K562 (cell line): ENCODE data around the gene KRTAP15-1. TPM values are rescaled to one million over a fixed set of nuclear protein-coding genes. Genes with fewer than 3 reads are reported as not detected.

Source experiments
- ATAC-seq: fragments of 200-7000 bp; cut with Tn5 transposase; 3 replicates; pipeline ENCODE4 v1.9.1; 2020; ENCODE audit warnings: moderate library complexity
- BruUV-seq: library from RNA; stranded (reverse); fragments of 400-500 nt; replicated peaks from 2 replicates; lab custom pipeline; 2021; lab: Mats Ljungman, UMichigan
- CTCF ChIA-PET: fragments of 300-600 bp; formaldehyde crosslinking; extraction: SDS; loops from one replicate; lab custom pipeline; 2021; ENCODE audit warnings: low intra/inter-chr PET ratio; lab: Yijun Ruan, JAX
- POLR2A ChIA-PET: fragments of 300-600, 350-650 bp; sonication (Branson Sonifier 250); formaldehyde crosslinking; extraction: SDS; loops from one replicate; lab custom pipeline; 2021; ENCODE audit warnings: antibody characterized with exemption, inconsistent platforms; lab: Yijun Ruan, JAX
- DNase-seq, 4 experiments: peaks; one replicate each; pipeline versions ENCODE4 v3.0.0 to v3.0.0-alpha.2; 2011 to 2018; ENCODE audit warnings: low spot score in 3 of 4, mixed read lengths in 3 of 4; ENCODE audit errors: extremely low read depth in 1 of 4
- FAIRE-seq: peaks from 2 replicates; lab custom pipeline; 2011; peaks lifted over from hg19 to GRCh38; lab: Jason Lieb, UNC
- H2AFZ ChIP-seq: 2 replicates; pipeline ENCODE4 v1.6.0; 2011; ENCODE audit warnings: low read depth, low read length, control low read depth, inconsistent platforms
- H3K27ac ChIP-seq: fragments of 200-600 bp; 3 replicates; pipeline ENCODE4 v1.8.0; 2011; ENCODE audit warnings: low read depth, mild to moderate bottlenecking, control low read depth, inconsistent platforms, low read length, moderate library complexity, mixed read lengths; ENCODE audit errors: extremely low read depth
- H3K27me3 ChIP-seq, 2 experiments: fragments of 300-600 bp in 1 of 2; 2 replicates in 1 of 2; 3 replicates in 1 of 2; pipeline versions ENCODE4 v1.6.0 to v1.8.0; 2011; ENCODE audit warnings: inconsistent platforms in 2 of 2, low read length in 2 of 2, mild to moderate bottlenecking in 1 of 2, mixed read lengths in 1 of 2, moderate library complexity in 1 of 2; ENCODE audit not compliant: control insufficient read depth in 2 of 2, insufficient read depth in 2 of 2
- H3K36me3 ChIP-seq: fragments of 300-600 bp; 3 replicates; pipeline ENCODE4 v1.8.0; 2011; ENCODE audit warnings: mild to moderate bottlenecking, low read length, inconsistent platforms; ENCODE audit not compliant: control insufficient read depth, insufficient read depth
- H3K4me1 ChIP-seq, 2 experiments: fragments of 200-600 bp in 1 of 2; replicated peaks in 1 of 2; 2 replicates in 1 of 2; 3 replicates in 1 of 2; pipeline versions ENCODE4 v1.5.1 to v1.8.0; 2011; ENCODE audit warnings: inconsistent platforms in 2 of 2, low read length in 2 of 2, mild to moderate bottlenecking in 1 of 2, mixed read lengths in 1 of 2, moderate library complexity in 1 of 2; ENCODE audit not compliant: control insufficient read depth in 2 of 2, insufficient read depth in 2 of 2
- H3K4me2 ChIP-seq: 2 replicates; pipeline ENCODE4 v1.6.1; 2011; ENCODE audit warnings: low read length, control low read depth, inconsistent platforms, mixed read lengths; ENCODE audit not compliant: insufficient read depth
- H3K4me3 ChIP-seq: fragments of 200-600 bp; sonication (generic), shearing (Covaris generic); 2 replicates; pipeline ENCODE4 v1.5.1; 2016; ENCODE audit warnings: control low read depth, inconsistent platforms
- H3K79me2 ChIP-seq: fragments of 200-600 bp; 3 replicates; pipeline ENCODE4 v1.8.0; 2011; ENCODE audit warnings: low read length, inconsistent platforms; ENCODE audit not compliant: control insufficient read depth, insufficient read depth
- H3K9ac ChIP-seq, 2 experiments: 2 replicates each; pipeline versions ENCODE4 v1.6.0 to v1.6.1; 2011; ENCODE audit warnings: low read depth in 2 of 2, low read length in 2 of 2, control low read depth in 1 of 2, inconsistent platforms in 1 of 2, mild to moderate bottlenecking in 1 of 2, mixed read lengths in 1 of 2; ENCODE audit not compliant: insufficient read depth in 1 of 2
- H3K9me1 ChIP-seq: one replicate; pipeline ENCODE4 v1.6.0; 2011; ENCODE audit warnings: inconsistent platforms, mild to moderate bottlenecking, low read length, moderate library complexity; ENCODE audit not compliant: control insufficient read depth, insufficient read depth
- H3K9me3 ChIP-seq: replicated peaks from 2 replicates; pipeline ENCODE4 v1.5.1; 2011; ENCODE audit warnings: low read depth, low read length, inconsistent platforms; ENCODE audit not compliant: control insufficient read depth, insufficient read depth
- H4K20me1 ChIP-seq: replicated peaks from 2 replicates; pipeline ENCODE4 v1.6.1; 2011; ENCODE audit warnings: low read length, inconsistent platforms, mixed read lengths; ENCODE audit not compliant: control insufficient read depth, insufficient read depth
- CBX5 ChIP-seq: IDR thresholded peaks from 2 replicates; pipeline ENCODE4 v1.6.1; 2014; ENCODE audit warnings: low read depth, borderline replicate concordance
- CBX8 ChIP-seq: fragments of 200-600 bp; sonication (generic); IDR thresholded peaks from 2 replicates; pipeline ENCODE4 v1.6.1; 2012; ENCODE audit warnings: borderline replicate concordance, mixed run types, low read depth, mild to moderate bottlenecking, moderate library complexity, mixed read lengths, low read length, control low read depth, inconsistent platforms; ENCODE audit not compliant: poor library complexity, severe bottlenecking; ENCODE audit errors: extremely low read depth
- EZH2 ChIP-seq: IDR thresholded peaks from 2 replicates; pipeline ENCODE4 v1.6.1; 2012; ENCODE audit warnings: low read depth, mild to moderate bottlenecking, inconsistent platforms, low read length, borderline replicate concordance
- KDM1A ChIP-seq, 2 experiments: fragments of 450-650 bp; IDR thresholded peaks; 2 replicates each; pipeline ENCODE4 v1.6.1; 2016; ENCODE audit warnings: mild to moderate bottlenecking in 2 of 2
- RAD21 ChIP-seq, 2 experiments: fragments of 250-450 bp in 1 of 2; fragments of 450-650 bp in 1 of 2; sonication (Bioruptor Pico) in 1 of 2; formaldehyde crosslinking in 1 of 2; IDR thresholded peaks in 1 of 2; conservative IDR thresholded peaks in 1 of 2; 2 replicates each; pipeline versions ENCODE4 v1.4.0 to v1.8.0; 2020 to 2022; ENCODE audit warnings: mild to moderate bottlenecking in 2 of 2, moderate library complexity in 1 of 2
- RBM17 ChIP-seq: fragments of 200-400 bp; formaldehyde crosslinking; IDR thresholded peaks from 2 replicates; pipeline ENCODE4 v1.6.1; 2017; ENCODE audit warnings: low read depth, mild to moderate bottlenecking, low read length, borderline replicate concordance
- RUNX1 ChIP-seq: sonication (generic); IDR thresholded peaks from 2 replicates; pipeline ENCODE4 v1.6.1; 2016; ENCODE audit warnings: antibody characterized with exemption, low read depth
- SIN3B ChIP-seq: fragments of 450-650 bp; IDR thresholded peaks from 2 replicates; pipeline ENCODE4 v1.6.1; 2017; ENCODE audit warnings: low read depth, mild to moderate bottlenecking, moderate library complexity
- ZNF561 ChIP-seq: fragments of 450-650 bp; formaldehyde crosslinking; conservative IDR thresholded peaks from 2 replicates; pipeline ENCODE4 v1.4.0; 2020; ENCODE audit warnings: mild to moderate bottlenecking, moderate library complexity
- ZNF696 ChIP-seq: fragments of 250-450 bp; sonication (Bioruptor Pico); conservative IDR thresholded peaks from 2 replicates; pipeline ENCODE4 v1.4.0; 2020; ENCODE audit warnings: mild to moderate bottlenecking, moderate library complexity
- ZNF76 ChIP-seq: fragments of 250-450 bp; sonication (Bioruptor Pico); IDR thresholded peaks from 2 replicates; pipeline ENCODE4 v1.4.0; 2020; ENCODE audit warnings: mild to moderate bottlenecking, moderate library complexity, borderline replicate concordance
- WGBS: fragments of 100-300 bp; shearing (Covaris generic); methylation state at CpG from one replicate; pipeline ENCODE4 v1.1.6; 2016; ENCODE audit warnings: low coverage, mixed read lengths; ENCODE audit not compliant: insufficient coverage; ENCODE audit errors: missing lambda C conversion rate; 5-methylcytosine and 5-hydroxymethylcytosine counted together
- in situ Hi-C: fragments of 300-500 bp; cut with MboI; formaldehyde crosslinking; loops from 4 replicates; pipeline ENCODE4 v1.15.0; 2018; ENCODE audit warnings: inconsistent platforms, mixed read lengths
- intact Hi-C: fragments of 100-400 bp; cut with micrococcal nuclease; formaldehyde crosslinking; loops from 2 replicates; pipeline ENCODE4 v1.14.2; 2022
- polyA plus RNA-seq, 8 experiments: library from polyadenylated mRNA; depleted of rRNA in 4 of 8; stranded (reverse) in 5 of 8; unstranded in 3 of 8; fragments of >200 nt; fragmentation: Nextera tagmentation in 2 of 8; fragmentation: Illumina TruSeq in 1 of 8; extraction: Ambion mirVana in 2 of 8; extraction: Trizol in 1 of 8; gene quantifications; 2 replicates each; pipeline versions ENCODE4 v1.2.1 to v1.2.3, GENCODE V29; 2011 to 2014; ENCODE audit warnings: inconsistent platforms in 1 of 8, missing spikeins in 1 of 8
- total RNA-seq, 7 experiments: library from RNA; depleted of rRNA in 6 of 7; stranded (reverse); fragments of >200 nt in 6 of 7; fragmentation: Illumina TruSeq in 2 of 7; extraction: Trizol in 2 of 7; gene quantifications; 2 replicates each; pipeline versions ENCODE4 v1.2.1 to v1.2.3, GENCODE V29; 2011 to 2021; ENCODE audit warnings: low replicate concordance in 1 of 7
- TF ChIP-seq, protein P1 (sequence below): fragments of 450-650 bp; IDR thresholded peaks from 2 replicates; pipeline ENCODE4 v1.6.1; 2016; ENCODE audit warnings: mild to moderate bottlenecking

The KRTAP15-1 gene
- total and polyA plus RNA-seq, 9 of the 15 experiments (the other 6 are each of a cell fraction or from before 2014, with no cell fraction given) = not detected

DNA sequence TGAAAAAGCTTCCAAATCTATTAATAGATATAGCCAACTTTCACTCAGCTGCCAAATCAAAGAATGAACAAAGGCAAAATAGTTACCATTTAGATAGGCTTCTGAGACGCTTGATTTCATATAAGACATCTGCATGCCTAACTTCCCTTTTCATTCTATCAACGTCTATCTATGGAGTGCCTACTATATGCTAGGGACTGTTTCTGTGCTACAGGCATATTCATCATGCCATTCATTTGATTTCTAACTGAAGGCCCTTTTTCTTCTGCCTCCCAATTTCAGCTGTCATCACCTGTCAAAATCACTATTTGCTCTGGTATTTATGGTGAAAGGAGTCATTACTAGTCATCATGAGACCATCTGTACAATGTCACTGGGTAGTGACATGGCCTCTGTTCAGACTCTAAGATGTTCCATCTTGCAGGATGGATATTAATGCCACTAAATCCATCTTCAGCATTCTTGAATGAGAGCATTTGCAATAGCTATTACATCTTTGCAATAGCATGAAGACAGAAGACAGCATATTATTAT, 48.5 kb upstream of the KRTAP15-1 start (continued):
- TF ChIP-seq EZH2 (no peak), KDM1A (IDR thresholded peaks at IDR 0.05) (no peak), RBM17 (no peak), RUNX1 (no peak)
- TF ChIP-seq, protein P1, sequence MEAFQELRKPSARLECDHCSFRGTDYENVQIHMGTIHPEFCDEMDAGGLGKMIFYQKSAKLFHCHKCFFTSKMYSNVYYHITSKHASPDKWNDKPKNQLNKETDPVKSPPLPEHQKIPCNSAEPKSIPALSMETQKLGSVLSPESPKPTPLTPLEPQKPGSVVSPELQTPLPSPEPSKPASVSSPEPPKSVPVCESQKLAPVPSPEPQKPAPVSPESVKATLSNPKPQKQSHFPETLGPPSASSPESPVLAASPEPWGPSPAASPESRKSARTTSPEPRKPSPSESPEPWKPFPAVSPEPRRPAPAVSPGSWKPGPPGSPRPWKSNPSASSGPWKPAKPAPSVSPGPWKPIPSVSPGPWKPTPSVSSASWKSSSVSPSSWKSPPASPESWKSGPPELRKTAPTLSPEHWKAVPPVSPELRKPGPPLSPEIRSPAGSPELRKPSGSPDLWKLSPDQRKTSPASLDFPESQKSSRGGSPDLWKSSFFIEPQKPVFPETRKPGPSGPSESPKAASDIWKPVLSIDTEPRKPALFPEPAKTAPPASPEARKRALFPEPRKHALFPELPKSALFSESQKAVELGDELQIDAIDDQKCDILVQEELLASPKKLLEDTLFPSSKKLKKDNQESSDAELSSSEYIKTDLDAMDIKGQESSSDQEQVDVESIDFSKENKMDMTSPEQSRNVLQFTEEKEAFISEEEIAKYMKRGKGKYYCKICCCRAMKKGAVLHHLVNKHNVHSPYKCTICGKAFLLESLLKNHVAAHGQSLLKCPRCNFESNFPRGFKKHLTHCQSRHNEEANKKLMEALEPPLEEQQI = no peak

DNA sequence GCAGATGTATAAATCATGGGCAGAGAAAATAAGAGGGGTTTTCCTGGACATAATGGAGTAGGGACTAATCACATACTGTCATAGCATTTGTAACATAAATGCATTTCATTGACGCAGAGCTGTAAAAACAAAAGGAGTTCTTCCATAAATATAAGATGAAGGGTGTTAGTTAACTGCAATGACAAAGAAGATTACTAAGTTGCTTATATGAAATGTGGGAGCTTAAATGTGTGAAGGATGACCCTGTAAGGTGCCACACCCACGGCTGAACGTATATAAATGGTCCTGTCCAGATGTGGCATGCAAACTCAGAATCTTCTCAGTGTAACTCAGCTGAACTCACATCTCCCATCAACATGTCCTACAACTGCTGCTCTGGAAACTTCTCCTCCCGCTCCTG, 44.3 kb upstream of the KRTAP15-1 start, which contains the start of gene KRTAP13-1:
TSS of gene KRTAP13-1 (plus strand) at position 301 of the 400 bp plus-strand sequence. CDS start at position 357, 56 bp downstream.
- no peak for ATAC-seq
- FAIRE-seq = no peak
- WGBS = 2% methylated on average over 4 of the region's 4 CpGs

More for the DNA sequence above, 44.3 kb upstream of the KRTAP15-1 start, which contains the start of gene KRTAP13-1:
- Histone ChIP-seq H3K79me2 (no peaks in the 10 kb centered on the region), H3K4me1 (no peaks in the 10 kb centered on the region), H3K4me3 (no peak within 1 kb of the TSS), H4K20me1 (no peaks in the 10 kb centered on the region), H3K9ac (no peak within 1 kb of the TSS), H3K4me2 (no peak within 1 kb of the TSS), H3K9me1 (no peaks in the 10 kb centered on the region), H3K36me3 (no peaks in the 10 kb centered on the region), H2AFZ (no peak within 1 kb of the TSS), H3K9me3 (no peaks in the 10 kb centered on the region; the same call in 1 of the 2 replicates), H3K27ac (no peak within 1 kb of the TSS), H3K27me3 (no peaks in the 10 kb centered on the region)
- POLR2A ChIA-PET = no interaction called here
- TF ChIP-seq CBX8 = no peak
- no peak for TF ChIP-seq CBX5
- no peak for TF ChIP-seq ZNF696
- no peak for TF ChIP-seq ZNF561
- TF ChIP-seq ZNF76 (CRISPR knock-in tag) = no peak
- no peak for TF ChIP-seq SIN3B
- TF ChIP-seq RAD21 (CRISPR knock-in tag; conservative IDR thresholded peaks at IDR 0.05 in 1 of 2, IDR thresholded peaks at IDR 0.05 in 1 of 2) = no peak
- in situ Hi-C loops (no loop called here), intact Hi-C loops (no loop called here)
- no TSS peak for BruUV-seq
- CTCF ChIA-PET = no interaction called here
- no peak for DNase-seq
